ENCODE data around the gene UBE4A. TPM values are rescaled to one million over a fixed set of nuclear protein-coding genes. Genes with fewer than 3 reads are reported as not detected.

UBE4A gene
- total and polyA plus RNA-seq, 10 of the 15 experiments (the other 5 are each of a cell fraction or from before 2014, with no cell fraction given) = 6.2 to 39.6 (median 30.3) TPM

DNA sequence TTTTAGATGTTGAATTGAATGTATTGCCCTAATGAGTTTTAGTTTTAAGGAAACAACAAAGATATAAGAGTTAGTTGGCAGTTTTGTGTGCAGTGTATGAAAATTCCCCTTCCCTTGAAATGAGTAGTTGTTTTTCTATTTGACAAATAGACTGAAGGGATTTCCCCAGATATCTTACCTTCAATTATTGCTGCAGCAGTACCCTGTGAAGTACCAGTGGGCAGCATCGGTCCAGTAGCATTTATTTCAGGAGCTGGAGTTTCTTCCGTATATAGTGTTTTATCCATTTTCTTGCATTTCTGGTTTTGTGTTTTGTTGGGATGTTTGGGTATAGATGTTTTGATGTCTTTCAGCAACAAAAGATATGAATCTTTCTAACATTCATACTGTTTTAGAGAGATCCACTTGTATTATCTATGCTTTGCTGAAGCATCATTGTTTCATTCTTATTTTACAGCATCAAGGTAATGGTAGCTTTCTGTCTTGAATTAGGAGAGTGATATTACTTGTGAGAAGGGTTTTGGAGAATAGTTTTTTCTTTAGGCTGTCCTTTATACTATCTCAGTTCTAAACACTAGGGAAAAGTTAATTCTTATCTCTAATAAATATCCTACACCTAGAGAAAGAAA is 84.3 kb downstream of the UBE4A start (continued):
- TF ChIP-seq JUNB (IDR thresholded peaks at IDR 0.05) (peak; percentile 97), MYB (IDR thresholded peaks at IDR 0.05; ENCODE audit: borderline replicate concordance, low read depth, low read length) (no peak), IRF4 (IDR thresholded peaks at IDR 0.05; ENCODE audit: low read depth, low read length) (peak; percentile 91), STAT3 (IDR thresholded peaks at IDR 0.05; ENCODE audit: low read depth, low read length) (no peak), IKZF1 (conservative IDR thresholded peaks at IDR 0.05) (peak; percentile 34; the same call in 1 of the 2 replicates)

DNA sequence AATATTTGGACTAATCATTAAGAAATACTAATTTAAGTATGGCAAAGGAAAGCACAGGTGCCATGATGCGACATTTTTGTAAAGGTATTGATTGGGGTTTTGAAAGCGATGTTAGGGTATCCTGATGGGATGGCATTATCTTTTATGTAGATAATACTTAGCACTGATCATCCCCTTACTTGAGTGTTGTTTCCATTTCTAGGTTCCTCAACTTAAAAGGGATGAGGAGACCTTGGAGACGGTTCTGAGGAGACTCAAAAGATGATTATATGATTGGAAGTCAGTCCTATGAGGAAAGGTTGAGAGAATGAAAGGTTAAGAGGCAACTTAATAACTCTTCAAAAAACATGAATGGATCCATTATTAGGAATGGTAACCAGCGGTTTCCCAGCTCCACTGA is 88.0 kb downstream of the UBE4A start:
- Histone ChIP-seq H3K36me3 (ENCODE audit: control insufficient read depth in 2 of 2, insufficient read depth in 2 of 2, low read length in 1 of 2) (peaks cover 0 to 9% of the 10 kb centered on the region in 2 experiments; a peak in 1 of 4 replicates), H3K9ac (ENCODE audit: control insufficient read depth, insufficient read depth, low read length) (no peak overlapping the region), H3K27me3 (replicated peaks in 1 of 2; ENCODE audit: control insufficient read depth in 2 of 2, insufficient read depth in 2 of 2, low read length in 1 of 2) (no peaks in the 10 kb centered on the region), H3K4me3 (no peak overlapping the region), H2AFZ (ENCODE audit: control insufficient read depth, low read depth, low read length) (no peak overlapping the region), H4K20me1 (ENCODE audit: control insufficient read depth, insufficient read depth) (no peaks in the 10 kb centered on the region), H3K4me1 (ENCODE audit: control insufficient read depth, insufficient read depth, low read length) (peaks cover 34% of the 10 kb centered on the region), H3K27ac (ENCODE audit: control insufficient read depth, insufficient read depth) (peak overlapping the region; percentile 62; the same call in 1 of the 2 replicates), H3K9me3 (replicated peaks; ENCODE audit: control insufficient read depth, insufficient read depth, low read length) (no peaks in the 10 kb centered on the region), H3K4me2 (ENCODE audit: control insufficient read depth, insufficient read depth) (0 out of 2 replicates have a peak overlapping the region, but pooled peaks have one; percentile 62), H3K79me2 (ENCODE audit: control insufficient read depth, insufficient read depth, low read length) (peaks cover 88% of the 10 kb centered on the region)
- ChIA-PET SMC1A (ENCODE audit: uncharacterized antibody, unreplicated experiment) (interaction anchor here (0.8 to 2.5 kb wide), 12 partner anchors 9 to 245 kb away, joined by 3 to 11 read pairs (median 4); partner anchors contain the start of gene KMT2A), CTCF (interaction anchor here (0.6 to 2.0 kb wide), 4 partner anchors 8 to 515 kb away, joined by 3 to 10 read pairs (median 3); no protein-coding TSS in a partner anchor), POLR2A (interaction anchor here (0.5 to 2.0 kb wide), 3 partner anchors 8 to 125 kb away, joined by 3 to 14 read pairs (median 7); partner anchors contain the start of genes ARCN1 and KMT2A), RAD21 (ENCODE audit: unreplicated experiment) (interaction anchor here (0.7 to 1.7 kb wide), 6 partner anchors 8 to 342 kb away, joined by 3 to 16 read pairs (median 3); no protein-coding TSS in a partner anchor)
- no TSS peak for BruUV-seq (replicated peaks)
- intact Hi-C loops (cut with micrococcal nuclease; ENCODE audit: unreplicated experiment) = no loop called here
- FAIRE-seq (no peak), ATAC-seq (no peak), DNase-seq (ENCODE audit: low read depth, low spot score) (no peak)
- 99% methylated on average over 4 of the region's 4 CpGs for WGBS (ENCODE audit: insufficient coverage, insufficient replicate concordance, low lambda C conversion rate, missing lambda C conversion rate)
- in situ Hi-C loops (cut with MboI) = no loop called here
- TF ChIP-seq POLR2AphosphoS2 (IDR thresholded peaks at IDR 0.05; ENCODE audit: low read depth, low read length) = no peak
- TF ChIP-seq ZNF622 (IDR thresholded peaks at IDR 0.05) = no peak
- no peak for TF ChIP-seq RUNX3 (IDR thresholded peaks at IDR 0.05; ENCODE audit: low read length)
- no peak for TF ChIP-seq NFXL1 (IDR thresholded peaks at IDR 0.05; ENCODE audit: borderline replicate concordance)
- TF ChIP-seq BCL11A (IDR thresholded peaks at IDR 0.05; ENCODE audit: low read depth, low read length) = no peak
- TF ChIP-seq, protein P1, sequence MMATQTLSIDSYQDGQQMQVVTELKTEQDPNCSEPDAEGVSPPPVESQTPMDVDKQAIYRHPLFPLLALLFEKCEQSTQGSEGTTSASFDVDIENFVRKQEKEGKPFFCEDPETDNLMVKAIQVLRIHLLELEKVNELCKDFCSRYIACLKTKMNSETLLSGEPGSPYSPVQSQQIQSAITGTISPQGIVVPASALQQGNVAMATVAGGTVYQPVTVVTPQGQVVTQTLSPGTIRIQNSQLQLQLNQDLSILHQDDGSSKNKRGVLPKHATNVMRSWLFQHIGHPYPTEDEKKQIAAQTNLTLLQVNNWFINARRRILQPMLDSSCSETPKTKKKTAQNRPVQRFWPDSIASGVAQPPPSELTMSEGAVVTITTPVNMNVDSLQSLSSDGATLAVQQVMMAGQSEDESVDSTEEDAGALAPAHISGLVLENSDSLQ (IDR thresholded peaks at IDR 0.05) = no peak
- no peak for TF ChIP-seq FOS (IDR thresholded peaks at IDR 0.05; ENCODE audit: borderline replicate concordance, extremely low read depth, insufficient read length)
- TF ChIP-seq, protein P2, sequence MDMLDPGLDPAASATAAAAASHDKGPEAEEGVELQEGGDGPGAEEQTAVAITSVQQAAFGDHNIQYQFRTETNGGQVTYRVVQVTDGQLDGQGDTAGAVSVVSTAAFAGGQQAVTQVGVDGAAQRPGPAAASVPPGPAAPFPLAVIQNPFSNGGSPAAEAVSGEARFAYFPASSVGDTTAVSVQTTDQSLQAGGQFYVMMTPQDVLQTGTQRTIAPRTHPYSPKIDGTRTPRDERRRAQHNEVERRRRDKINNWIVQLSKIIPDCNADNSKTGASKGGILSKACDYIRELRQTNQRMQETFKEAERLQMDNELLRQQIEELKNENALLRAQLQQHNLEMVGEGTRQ (IDR thresholded peaks at IDR 0.05; ENCODE audit: borderline replicate concordance, low read depth, low read length) = no peak
- no peak for TF ChIP-seq FOXM1 (IDR thresholded peaks at IDR 0.05; ENCODE audit: low read depth, low read length)
- TF ChIP-seq, protein P3, sequence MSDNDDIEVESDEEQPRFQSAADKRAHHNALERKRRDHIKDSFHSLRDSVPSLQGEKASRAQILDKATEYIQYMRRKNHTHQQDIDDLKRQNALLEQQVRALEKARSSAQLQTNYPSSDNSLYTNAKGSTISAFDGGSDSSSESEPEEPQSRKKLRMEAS (IDR thresholded peaks at IDR 0.05; ENCODE audit: low read depth, low read length) = no peak
- TF ChIP-seq EGR1 (IDR thresholded peaks at IDR 0.05; ENCODE audit: borderline replicate concordance in 1 of 2, low read depth in 2 of 2, low read length in 2 of 2) = no peak
- no peak for TF ChIP-seq CHD1 (IDR thresholded peaks at IDR 0.05; ENCODE audit: low read depth, low read length)
- no peak for TF ChIP-seq MYC (IDR thresholded peaks at IDR 0.05; ENCODE audit: insufficient read depth, insufficient read length, insufficient replicate concordance, low read length, severe bottlenecking)
- TF ChIP-seq, protein P4, sequence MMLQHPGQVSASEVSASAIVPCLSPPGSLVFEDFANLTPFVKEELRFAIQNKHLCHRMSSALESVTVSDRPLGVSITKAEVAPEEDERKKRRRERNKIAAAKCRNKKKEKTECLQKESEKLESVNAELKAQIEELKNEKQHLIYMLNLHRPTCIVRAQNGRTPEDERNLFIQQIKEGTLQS (IDR thresholded peaks at IDR 0.05; ENCODE audit: borderline replicate concordance, extremely low read depth, low read depth, low read length) = no peak
- no peak for TF ChIP-seq SUPT20H (IDR thresholded peaks at IDR 0.05; ENCODE audit: borderline replicate concordance, control insufficient read depth, low read depth, low read length)
- TF ChIP-seq NR2F1 (conservative IDR thresholded peaks at IDR 0.05) = no peak
